Right lobe of liver (tissue), 6 donors: ENCODE data around the gene HOMER2. TPM values are rescaled to one million over a fixed set of nuclear protein-coding genes. Genes with fewer than 3 reads are reported as not detected.

Experiments used
- ATAC-seq, 4 donors: fragments of 200-7000 bp; cut with Tn5 transposase; one replicate each; pipeline ENCODE4 v1.9.1; 2020; ENCODE audit warnings: mild to moderate bottlenecking in 4 of 4, moderate library complexity in 4 of 4
- DNase-seq, 3 donors: peaks; one replicate each; pipeline ENCODE4 v3.0.0-alpha.2; 2020
- H3K27ac ChIP-seq, 3 donors: fragments of 200-600 bp; one replicate each; pipeline ENCODE4 v1.8.0; 2022
- H3K27me3 ChIP-seq, 2 donors: fragments of 200-600 bp; one replicate each; pipeline ENCODE4 v1.8.0; 2022
- H3K36me3 ChIP-seq, 4 donors: fragments of 200-600 bp; sonication (generic) in 1 of 4; one replicate each; pipeline versions ENCODE4 v1.5.1 to v1.8.0; 2017 to 2022; ENCODE audit warnings: control low read depth in 1 of 4
- H3K4me1 ChIP-seq, 4 donors: fragments of 200-600 bp; sonication (generic) in 1 of 4; one replicate each; pipeline versions ENCODE4 v1.5.1 to v1.8.0; 2017 to 2022; ENCODE audit warnings: control low read depth in 1 of 4
- H3K4me3 ChIP-seq, 3 donors: fragments of 200-600 bp; one replicate each; pipeline ENCODE4 v1.8.0; 2022
- H3K9me3 ChIP-seq, 4 donors: fragments of 200-600 bp; sonication (generic) in 1 of 4; one replicate each; pipeline versions ENCODE4 v1.5.1 to v1.8.0; 2017 to 2022; ENCODE audit warnings: control low read depth in 1 of 4
- CTCF ChIP-seq, 4 donors: fragments of 200-600 bp in 3 of 4; fragments of 450-650 bp in 1 of 4; IDR thresholded peaks; one replicate each; pipeline versions ENCODE4 v1.5.1 to v1.8.0; 2016 to 2022; ENCODE audit warnings: antibody characterized with exemption in 4 of 4, mild to moderate bottlenecking in 2 of 4
- POLR2A ChIP-seq: fragments of 450-650 bp; IDR thresholded peaks from one replicate; pipeline ENCODE4 v1.6.1; 2017; ENCODE audit warnings: antibody characterized with exemption, mild to moderate bottlenecking
- WGBS: methylation state at CpG from one replicate; pipeline ENCODE4 v1.1.6; 2018; ENCODE audit warnings: low coverage, low lambda C conversion rate; ENCODE audit not compliant: insufficient coverage; ENCODE audit errors: missing lambda C conversion rate; 5-methylcytosine and 5-hydroxymethylcytosine counted together
- intact Hi-C, 2 donors: fragments of 100-400 bp; cut with DNase I; formaldehyde crosslinking; loops; one replicate each; pipeline versions ENCODE4 v1.11.2 to v1.14.1; 2022
- total RNA-seq, 6 experiments: library from RNA; depleted of rRNA in 2 of 6; stranded (reverse); fragments of >200 nt in 2 of 6; fragmentation: NEBNext Ultra II Directional in 3 of 6; extraction: Animal tissue kit (Norgen Biotek cat#: 25700) in 3 of 6; gene quantifications; one replicate each; pipeline versions ENCODE4 v1.1.0 to v1.2.4, GENCODE V29; 2016 to 2023
- donor health status: DM: no; HTN: yes; CAD: no.
- donor health status: DM: no; HTN: no; CAD: no.
- donor health status: DM: no; HTN: no; CAD: no.
- donor health status: DM: no; HTN: yes; CAD: no.
- donor health status: DM: no; HTN: yes; CAD: no.

Gene HOMER2
- total RNA-seq, 6 experiments from 2014 or later, result 16.8 to 66.2 (median 60.7) TPM

- peak overlapping the region in 1 of 3 donors; percentile 67 for H3K4me3 ChIP-seq
- H3K36me3 ChIP-seq, result no peaks in the 10 kb centered on the region
- no peak for TF ChIP-seq CTCF (IDR thresholded peaks at IDR 0.05)
- no peak for TF ChIP-seq POLR2A
- H3K9me3 ChIP-seq, result no peaks in the 10 kb centered on the region
- 63% methylated on average over 5 of the region's 5 CpGs for WGBS
- ATAC-seq (no peak), DNase-seq (no peak)
- H3K4me1 ChIP-seq, result peaks cover 0 to 16% (median 3%) of the 10 kb centered on the region in 4 donors
- no peaks in the 10 kb centered on the region for H3K27me3 ChIP-seq
- intact Hi-C loops, result no loop called here
- H3K27ac ChIP-seq, result peak overlapping the region in 1 of 3 donors; percentile 70
These were observed 2.2 kb downstream of the HOMER2 start for GRCh38 chr15:82950295-82950694.

- Histone ChIP-seq H3K27me3 (no peaks in the 10 kb centered on the region), H3K4me1 (peaks cover 0 to 30% (median 12%) of the 10 kb centered on the region in 4 donors), H3K4me3 (no peak overlapping the region), H3K36me3 (no peaks in the 10 kb centered on the region), H3K9me3 (no peaks in the 10 kb centered on the region), H3K27ac (no peak overlapping the region)
- intact Hi-C loops, result no loop called here
- WGBS, result 45% methylated on average over 6 of the region's 8 CpGs
- no peak for TF ChIP-seq CTCF (IDR thresholded peaks at IDR 0.05)
- TF ChIP-seq POLR2A, result no peak
- ATAC-seq (peak in 2 of 4 donors; percentile 11 to 54), DNase-seq (no peak)
These were observed 6.3 kb downstream of the HOMER2 start for GRCh38 chr15:82946155-82946701.

DNA sequence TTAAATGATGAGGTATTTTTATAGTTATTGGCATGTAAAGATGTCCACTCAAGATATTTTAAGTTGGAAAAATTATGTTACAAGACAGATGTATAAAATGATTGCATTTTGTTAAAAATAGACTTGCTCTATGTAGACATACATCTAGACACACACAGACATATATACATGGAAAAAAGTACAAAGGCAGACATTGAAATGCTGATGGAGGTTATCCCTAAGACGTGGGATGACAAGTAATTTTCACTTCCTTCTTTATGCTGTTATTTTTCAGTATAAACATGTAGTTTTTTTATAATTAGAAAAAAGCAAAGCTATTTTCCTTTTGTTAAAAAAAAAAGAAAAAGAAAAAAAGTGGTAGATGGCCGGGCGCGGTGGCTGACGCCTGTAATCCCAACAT, 7.2 kb downstream of the HOMER2 start:
- H3K9me3 ChIP-seq, result no peaks in the 10 kb centered on the region
- 74% methylated on average over 5 of the region's 5 CpGs for WGBS
- no peaks in the 10 kb centered on the region for H3K36me3 ChIP-seq
- intact Hi-C loops, result no loop called here
- TF ChIP-seq POLR2A, result no peak
- TF ChIP-seq CTCF (IDR thresholded peaks at IDR 0.05), result no peak
- H3K4me1 ChIP-seq, result peaks cover 0 to 24% (median 11%) of the 10 kb centered on the region in 4 donors
- no peak for DNase-seq
- no peak overlapping the region for H3K27ac ChIP-seq
- no peak overlapping the region for H3K4me3 ChIP-seq
- ATAC-seq, result no peak
- no peaks in the 10 kb centered on the region for H3K27me3 ChIP-seq

- 79% methylated on average over 5 of the region's 5 CpGs for WGBS
- Histone ChIP-seq H3K4me3 (no peak overlapping the region), H3K4me1 (peaks cover 0 to 24% (median 11%) of the 10 kb centered on the region in 4 donors), H3K36me3 (no peaks in the 10 kb centered on the region), H3K27me3 (no peaks in the 10 kb centered on the region), H3K27ac (no peak overlapping the region), H3K9me3 (no peaks in the 10 kb centered on the region)
- intact Hi-C loops, result no loop called here
- DNase-seq (no peak), ATAC-seq (no peak)
- TF ChIP-seq POLR2A (no peak), CTCF (IDR thresholded peaks at IDR 0.05) (no peak)
These were observed 7.7 kb downstream of the HOMER2 start for GRCh38 chr15:82944821-82945220.
